Measurements from ENCODE around the gene GPSM3.
A peak's percentile ranks its signal among the peaks of the same experiment; 100 is the strongest.
"Not testable (repeated sequence)": the region's sequence is repeated elsewhere in the genome, so short reads cannot be mapped to it uniquely, and the experiment has no call there.

GPSM3 gene

GRCh38 chr6:32187009-32187709 is 5.3 kb downstream of the GPSM3 start:
- no peak for DNase-seq

GRCh38 chr6:32186151-32186840 is 6.1 kb downstream of the GPSM3 start:
- not testable (repeated sequence) for DNase-seq

GRCh38 chr6:32185681-32186131 is 6.7 kb downstream of the GPSM3 start:
- DNase-seq, result not testable (repeated sequence)

- no peak for DNase-seq
Measured at GRCh38 chr6:32184084-32184640, 8.3 kb downstream of the GPSM3 start, which contains the start of gene AGER. Gene AGER (minus strand): TSS chr6:32184253. CDS start chr6:32184222, 31 bp downstream.

GRCh38 chr6:32183483-32184083 is 8.9 kb downstream of the GPSM3 start:
- DNase-seq, result no peak

GRCh38 chr6:32183030-32183429 is 9.4 kb downstream of the GPSM3 start:
- no peak for DNase-seq

GRCh38 chr6:32182555-32182981 is 9.9 kb downstream of the GPSM3 start:
- DNase-seq, result no peak

- DNase-seq, result no peak
Measured at GRCh38 chr6:32181915-32182529, 10.4 kb downstream of the GPSM3 start.

- DNase-seq, result no peak
Measured at GRCh38 chr6:32181148-32181702, 11.2 kb downstream of the GPSM3 start.

GRCh38 chr6:32179766-32180405 is 12.6 kb downstream of the GPSM3 start:
- no peak for DNase-seq

GRCh38 chr6:32178547-32179440 is 13.6 kb downstream of the GPSM3 start:
- DNase-seq, result no peak

- DNase-seq, result peak; percentile 99
Measured at GRCh38 chr6:32177788-32178546, 14.5 kb downstream of the GPSM3 start, which contains the start of gene RNF5. Gene RNF5 (plus strand): TSS chr6:32178405. CDS start chr6:32178512, 107 bp downstream.

- peak; percentile 63 for DNase-seq
Measured at GRCh38 chr6:32177183-32177787, 15.2 kb downstream of the GPSM3 start.

- no peak for DNase-seq
Measured at GRCh38 chr6:32176476-32177182, 15.8 kb downstream of the GPSM3 start.

- DNase-seq, result peak; percentile 98
Measured at GRCh38 chr6:32175711-32176475, 16.6 kb downstream of the GPSM3 start, which contains the start of gene AGPAT1. Gene AGPAT1 (minus strand): TSS chr6:32176084. CDS start chr6:32171496, 4,588 bp downstream.

GRCh38 chr6:32175322-32175710 is 17.1 kb downstream of the GPSM3 start:
- no peak for DNase-seq

GRCh38 chr6:32174416-32174815 is 18.0 kb downstream of the GPSM3 start:
- no peak for DNase-seq

All from RPMI8226 (cell line).